NB4 (cell line): ENCODE measurements around the gene PTCD2.

ENCODE experiments used
- DNase-seq: peaks from one replicate; pipeline ENCODE4 v3.0.0; 2010; ENCODE audit warnings: low read depth
- H3K4me3 ChIP-seq: one replicate; pipeline ENCODE4 v1.5.1; 2011; ENCODE audit warnings: mild to moderate bottlenecking, low read depth, low read length, moderate library complexity
- MAX ChIP-seq: IDR thresholded peaks from 2 replicates; pipeline ENCODE4 v1.6.1; 2011; ENCODE audit warnings: low read depth, low read length
- MYC ChIP-seq: IDR thresholded peaks from 2 replicates; pipeline ENCODE4 v1.6.1; 2011; ENCODE audit warnings: low read depth, low read length
- POLR2A ChIP-seq: IDR thresholded peaks from 2 replicates; pipeline ENCODE4 v1.6.1; 2011; ENCODE audit warnings: mild to moderate bottlenecking; ENCODE audit not compliant: insufficient read length; ENCODE audit errors: extremely low read depth
- TF ChIP-seq, protein P1 (sequence below): IDR thresholded peaks from one replicate; pipeline ENCODE4 v1.5.1; 2012; ENCODE audit warnings: low read depth, low read length

Gene PTCD2

GRCh38 chr5:72298711-72299110 lies 21.5 kb upstream of the PTCD2 start:
- TF ChIP-seq, protein P1, sequence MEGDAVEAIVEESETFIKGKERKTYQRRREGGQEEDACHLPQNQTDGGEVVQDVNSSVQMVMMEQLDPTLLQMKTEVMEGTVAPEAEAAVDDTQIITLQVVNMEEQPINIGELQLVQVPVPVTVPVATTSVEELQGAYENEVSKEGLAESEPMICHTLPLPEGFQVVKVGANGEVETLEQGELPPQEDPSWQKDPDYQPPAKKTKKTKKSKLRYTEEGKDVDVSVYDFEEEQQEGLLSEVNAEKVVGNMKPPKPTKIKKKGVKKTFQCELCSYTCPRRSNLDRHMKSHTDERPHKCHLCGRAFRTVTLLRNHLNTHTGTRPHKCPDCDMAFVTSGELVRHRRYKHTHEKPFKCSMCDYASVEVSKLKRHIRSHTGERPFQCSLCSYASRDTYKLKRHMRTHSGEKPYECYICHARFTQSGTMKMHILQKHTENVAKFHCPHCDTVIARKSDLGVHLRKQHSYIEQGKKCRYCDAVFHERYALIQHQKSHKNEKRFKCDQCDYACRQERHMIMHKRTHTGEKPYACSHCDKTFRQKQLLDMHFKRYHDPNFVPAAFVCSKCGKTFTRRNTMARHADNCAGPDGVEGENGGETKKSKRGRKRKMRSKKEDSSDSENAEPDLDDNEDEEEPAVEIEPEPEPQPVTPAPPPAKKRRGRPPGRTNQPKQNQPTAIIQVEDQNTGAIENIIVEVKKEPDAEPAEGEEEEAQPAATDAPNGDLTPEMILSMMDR = no peak
- TF ChIP-seq MAX (no peak), POLR2A (no peak), MYC (no peak)
- no peak for DNase-seq
- no peak overlapping the region for H3K4me3 ChIP-seq

- H3K4me3 ChIP-seq = no peak overlapping the region
- no peak for TF ChIP-seq MAX
- TF ChIP-seq POLR2A = no peak
- TF ChIP-seq, protein P1 = no peak
- no peak for TF ChIP-seq MYC
- DNase-seq = no peak
Observed at GRCh38 chr5:72300590-72301339, 19.4 kb upstream of the PTCD2 start.

DNA sequence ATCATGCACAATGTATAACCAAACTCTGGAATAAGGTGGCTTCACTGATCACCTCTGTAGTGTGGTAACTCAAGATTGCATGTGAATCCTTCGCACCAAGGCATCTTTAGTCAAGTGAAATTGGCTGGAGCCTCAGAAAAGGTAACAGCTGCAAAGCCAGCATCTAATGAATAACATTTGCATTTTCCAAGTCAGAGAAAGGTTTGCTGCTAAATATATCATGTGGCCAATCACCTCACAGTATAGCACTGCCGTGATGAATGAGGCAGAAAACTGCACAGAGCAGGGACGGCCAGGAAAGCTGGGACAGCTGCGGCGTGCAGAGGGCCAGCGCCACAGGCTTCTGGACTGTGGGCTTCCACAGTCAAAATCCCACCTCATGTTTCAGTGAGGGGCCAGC lies 18.6 kb upstream of the PTCD2 start:
- no peak overlapping the region for H3K4me3 ChIP-seq
- DNase-seq = no peak
- TF ChIP-seq, protein P1 = no peak
- no peak for TF ChIP-seq MAX
- no peak for TF ChIP-seq POLR2A
- TF ChIP-seq MYC = no peak

DNA sequence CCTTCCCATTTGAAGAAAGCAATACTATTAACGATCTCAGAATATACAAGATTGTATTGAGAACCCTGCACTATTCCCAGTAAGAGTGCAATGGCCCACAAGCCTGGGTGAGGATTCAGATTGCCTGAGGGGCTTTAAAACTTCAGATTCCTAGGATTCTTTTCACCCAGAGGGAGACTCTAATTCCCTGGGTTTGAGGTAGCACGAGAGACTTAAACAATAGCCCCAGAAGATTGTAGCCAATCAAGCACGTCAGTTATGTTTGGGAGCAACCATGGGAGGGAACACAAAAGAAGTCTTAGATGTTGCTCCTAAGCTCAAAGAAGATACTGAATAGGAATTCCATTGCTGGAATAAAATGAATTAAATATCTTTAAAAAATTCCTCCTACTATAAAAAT lies 18.0 kb upstream of the PTCD2 start:
- DNase-seq = no peak
- no peak overlapping the region for H3K4me3 ChIP-seq
- TF ChIP-seq MYC (no peak), POLR2A (no peak)
- TF ChIP-seq, protein P1 = no peak

GRCh38 chr5:72305194-72306142 lies 14.7 kb upstream of the PTCD2 start:
- TF ChIP-seq, protein P1 = no peak
- TF ChIP-seq POLR2A (no peak), MAX (no peak), MYC (no peak)
- DNase-seq = peak; percentile 20
- no peak overlapping the region for H3K4me3 ChIP-seq
